Measurements from ENCODE around the gene MESD. TPM values are rescaled to one million over a fixed set of nuclear protein-coding genes. Genes with fewer than 3 reads are reported as not detected.

MESD gene
- total and polyA plus RNA-seq, 8 donors: 24.2 to 44.1 (median 42.7) TPM

GRCh38 chr15:81006124-81006523 is 16.5 kb upstream of the MESD start:
- Histone ChIP-seq H3K27ac (no peak overlapping the region), H3K4me1 (peaks cover 12 to 59% of the 10 kb centered on the region in 2 donors), H3K36me3 (peaks cover 0 to 17% of the 10 kb centered on the region in 2 donors), H3K27me3 (no peaks in the 10 kb centered on the region), H3K4me3 (no peak overlapping the region), H3K9me3 (no peaks in the 10 kb centered on the region)
- TF ChIP-seq, protein P1, sequence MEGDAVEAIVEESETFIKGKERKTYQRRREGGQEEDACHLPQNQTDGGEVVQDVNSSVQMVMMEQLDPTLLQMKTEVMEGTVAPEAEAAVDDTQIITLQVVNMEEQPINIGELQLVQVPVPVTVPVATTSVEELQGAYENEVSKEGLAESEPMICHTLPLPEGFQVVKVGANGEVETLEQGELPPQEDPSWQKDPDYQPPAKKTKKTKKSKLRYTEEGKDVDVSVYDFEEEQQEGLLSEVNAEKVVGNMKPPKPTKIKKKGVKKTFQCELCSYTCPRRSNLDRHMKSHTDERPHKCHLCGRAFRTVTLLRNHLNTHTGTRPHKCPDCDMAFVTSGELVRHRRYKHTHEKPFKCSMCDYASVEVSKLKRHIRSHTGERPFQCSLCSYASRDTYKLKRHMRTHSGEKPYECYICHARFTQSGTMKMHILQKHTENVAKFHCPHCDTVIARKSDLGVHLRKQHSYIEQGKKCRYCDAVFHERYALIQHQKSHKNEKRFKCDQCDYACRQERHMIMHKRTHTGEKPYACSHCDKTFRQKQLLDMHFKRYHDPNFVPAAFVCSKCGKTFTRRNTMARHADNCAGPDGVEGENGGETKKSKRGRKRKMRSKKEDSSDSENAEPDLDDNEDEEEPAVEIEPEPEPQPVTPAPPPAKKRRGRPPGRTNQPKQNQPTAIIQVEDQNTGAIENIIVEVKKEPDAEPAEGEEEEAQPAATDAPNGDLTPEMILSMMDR (IDR thresholded peaks at IDR 0.05): no peak
- intact Hi-C loops (cut with DNase I): loop anchor here in 1 of 2 donors (10.0 kb wide), 1 partner anchor 89 kb away; no protein-coding TSS in a partner anchor
- DNase-seq: no peak
- no peak for ATAC-seq

DNA sequence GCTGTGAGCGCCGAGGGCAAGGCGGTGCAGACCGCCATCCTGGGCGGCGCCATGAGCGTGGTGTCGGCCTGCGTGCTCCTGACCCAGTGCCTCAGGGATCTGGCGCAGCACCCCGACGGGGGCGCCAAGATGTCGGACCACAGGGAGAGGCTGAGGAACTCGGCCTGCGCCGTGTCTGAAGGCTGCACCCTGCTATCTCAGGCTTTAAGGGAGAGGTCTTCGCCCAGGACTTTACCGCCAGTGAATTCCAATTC is 13.4 kb upstream of the MESD start:
- DNase-seq (peak in 1 of 4 donors; percentile 78), ATAC-seq (no peak)
- H3K4me1 ChIP-seq: peaks cover 12 to 74% of the 10 kb centered on the region in 2 donors
- H3K4me3 ChIP-seq: peak overlapping the region; percentile 82 to 84
- peaks cover 0 to 12% of the 10 kb centered on the region in 2 donors for H3K36me3 ChIP-seq
- H3K27me3 ChIP-seq: no peaks in the 10 kb centered on the region
- TF ChIP-seq, protein P1 (IDR thresholded peaks at IDR 0.05): no peak
- no peaks in the 10 kb centered on the region for H3K9me3 ChIP-seq
- peak overlapping the region; percentile 98 to 99 for H3K27ac ChIP-seq
- intact Hi-C loops (cut with DNase I): loop anchor here in 1 of 2 donors (10.0 kb wide), 1 partner anchor 92 kb away; no protein-coding TSS in a partner anchor

DNA sequence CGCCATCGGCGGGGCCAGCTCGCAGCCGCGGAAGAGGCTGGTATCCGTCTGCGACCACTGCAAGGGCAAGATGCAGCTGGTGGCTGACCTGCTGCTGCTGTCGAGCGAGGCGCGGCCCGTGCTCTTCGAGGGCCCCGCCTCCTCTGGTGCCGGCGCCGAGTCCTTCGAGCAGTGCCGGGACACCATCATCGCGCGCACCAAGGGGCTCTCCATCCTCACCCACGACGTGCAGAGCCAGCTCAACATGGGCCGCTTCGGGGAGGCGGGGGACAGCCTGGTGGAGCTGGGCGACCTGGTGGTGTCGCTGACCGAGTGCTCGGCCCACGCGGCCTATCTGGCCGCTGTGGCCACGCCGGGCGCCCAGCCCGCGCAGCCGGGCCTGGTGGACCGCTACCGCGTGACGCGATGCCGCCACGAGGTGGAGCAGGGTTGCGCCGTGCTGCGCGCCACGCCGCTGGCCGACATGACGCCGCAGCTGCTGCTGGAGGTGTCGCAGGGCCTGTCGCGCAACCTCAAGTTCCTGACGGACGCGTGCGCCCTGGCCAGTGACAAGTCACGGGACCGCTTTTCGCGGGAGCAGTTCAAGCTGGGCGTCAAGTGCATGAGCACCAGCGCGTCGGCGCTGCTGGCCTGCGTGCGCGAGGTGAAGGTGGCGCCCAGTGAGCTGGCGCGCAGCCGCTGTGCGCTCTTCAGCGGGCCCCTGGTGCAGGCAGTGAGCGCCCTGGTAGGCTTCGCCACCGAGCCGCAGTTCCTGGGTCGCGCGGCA is 12.9 kb upstream of the MESD start:
- Histone ChIP-seq H3K27ac (peak overlapping the region; percentile 98 to 99), H3K4me3 (peak overlapping the region; percentile 82 to 84), H3K27me3 (no peaks in the 10 kb centered on the region), H3K36me3 (peaks cover 0 to 12% of the 10 kb centered on the region in 2 donors), H3K9me3 (no peaks in the 10 kb centered on the region), H3K4me1 (peaks cover 12 to 69% of the 10 kb centered on the region in 2 donors)
- intact Hi-C loops (cut with DNase I): loop anchor here in 1 of 2 donors (10.0 kb wide), 1 partner anchor 92 kb away; no protein-coding TSS in a partner anchor
- TF ChIP-seq, protein P1 (IDR thresholded peaks at IDR 0.05): no peak
- DNase-seq (peak in 2 of 4 donors; percentile 38 to 80), ATAC-seq (no peak)

DNA sequence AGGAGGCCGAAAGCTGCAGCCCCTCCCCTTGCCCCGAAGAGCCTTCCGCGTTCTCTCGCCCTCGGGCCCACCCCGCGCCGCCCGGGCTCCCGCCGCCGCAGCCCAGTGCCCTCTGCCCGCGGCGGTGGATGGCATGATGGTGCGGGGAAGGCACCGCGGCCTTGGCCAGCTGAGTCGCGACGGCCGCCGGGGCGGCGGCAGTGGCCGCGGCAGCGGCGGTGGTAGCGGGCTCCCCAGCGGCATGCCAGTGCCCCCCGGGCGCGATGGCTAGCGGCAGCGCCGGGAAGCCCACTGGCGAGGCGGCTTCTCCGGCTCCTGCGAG is 12.4 kb upstream of the MESD start:
- H3K27me3 ChIP-seq: no peaks in the 10 kb centered on the region
- no peak for DNase-seq
- intact Hi-C loops (cut with DNase I): loop anchor here in 1 of 2 donors (10.0 kb wide), 1 partner anchor 93 kb away; no protein-coding TSS in a partner anchor
- TF ChIP-seq, protein P1 (IDR thresholded peaks at IDR 0.05): no peak
- H3K36me3 ChIP-seq: peaks cover 0 to 12% of the 10 kb centered on the region in 2 donors
- H3K4me1 ChIP-seq: peaks cover 12 to 64% of the 10 kb centered on the region in 2 donors
- ATAC-seq: peak; percentile 43
- H3K27ac ChIP-seq: peak overlapping the region; percentile 98 to 99
- no peaks in the 10 kb centered on the region for H3K9me3 ChIP-seq
- H3K4me3 ChIP-seq: peak overlapping the region; percentile 82 to 84

DNA sequence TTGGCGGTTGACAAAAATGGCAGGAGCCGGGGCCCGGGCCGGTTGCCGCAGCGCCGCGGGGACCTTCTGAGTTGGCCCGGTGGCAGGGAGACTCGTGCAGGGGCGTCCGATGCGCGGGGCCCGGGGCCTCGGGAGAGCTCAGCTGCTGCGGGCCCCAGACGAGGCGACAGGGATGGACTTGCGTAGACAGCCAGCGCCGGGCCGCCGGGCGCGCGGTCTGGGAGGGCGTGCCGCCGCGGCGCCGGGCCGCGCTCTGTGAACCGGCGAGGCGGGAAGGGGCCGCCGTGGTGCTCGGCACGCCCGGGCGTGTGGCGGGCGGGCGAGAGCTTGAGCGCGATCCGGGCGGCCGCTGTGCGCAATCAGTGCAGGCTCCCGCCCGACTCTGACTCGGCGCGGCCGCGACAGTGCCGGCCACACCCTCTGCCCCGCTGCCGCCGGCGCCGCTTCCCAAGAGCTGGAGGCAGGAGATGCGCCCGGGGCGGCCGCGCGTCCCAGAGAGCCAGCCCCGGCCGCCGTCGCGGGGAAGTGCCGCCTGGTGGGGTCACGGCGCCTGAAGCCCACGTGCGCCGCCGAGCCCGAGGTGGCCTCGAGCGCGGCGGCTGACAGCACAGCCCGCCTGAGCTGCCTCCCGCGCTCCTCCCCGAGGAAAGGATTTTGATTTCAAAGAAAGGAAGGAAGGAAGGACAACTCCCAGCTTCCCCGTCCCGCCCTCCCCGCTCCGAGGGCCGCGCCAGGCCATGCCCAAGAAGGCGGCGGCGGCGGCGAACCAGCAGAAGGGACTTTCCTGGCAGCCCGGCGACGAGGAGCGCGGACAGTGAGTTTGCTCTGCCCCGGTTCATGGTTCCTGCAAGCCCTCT is 11.8 kb upstream of the MESD start:
- TF ChIP-seq, protein P1 (IDR thresholded peaks at IDR 0.05): no peak
- DNase-seq: peak; percentile 41 to 92 (median 56)
- Histone ChIP-seq H3K4me1 (peaks cover 12 to 61% of the 10 kb centered on the region in 2 donors), H3K27ac (peak overlapping the region; percentile 98 to 99), H3K36me3 (peaks cover 0 to 12% of the 10 kb centered on the region in 2 donors), H3K9me3 (no peaks in the 10 kb centered on the region), H3K27me3 (no peaks in the 10 kb centered on the region), H3K4me3 (peak overlapping the region; percentile 82 to 84)
- ATAC-seq: peak; percentile 47
- intact Hi-C loops (cut with DNase I): loop anchor here in 1 of 2 donors (10.0 kb wide), 1 partner anchor 93 kb away; no protein-coding TSS in a partner anchor
